Astrocyte of the spinal cord (primary cell): ENCODE data around the gene H1-8.
"Not testable (repeated sequence)": the region's sequence is repeated elsewhere in the genome, so short reads cannot be mapped to it uniquely, and the experiment has no call there.

Experiments used
- DNase-seq: peaks from one replicate; pipeline ENCODE4 v3.0.0; 2011; ENCODE audit warnings: low read depth, low spot score
- H3K4me3 ChIP-seq: 2 replicates; pipeline ENCODE4 v1.5.1; 2011; ENCODE audit warnings: low read depth, mild to moderate bottlenecking, low read length, moderate library complexity
- CTCF ChIP-seq: IDR thresholded peaks from 2 replicates; pipeline ENCODE4 v1.5.1; 2012; ENCODE audit warnings: low read depth, mild to moderate bottlenecking, low read length, inconsistent platforms
- in situ Hi-C: cut with HindIII; loops from 2 replicates; pipeline ENCODE4 v1.10.0; 2017; ENCODE audit warnings: low sequenced_read_pairs

Gene H1-8

GRCh38 chr3:129542747-129543146 lies 228 bp upstream of the H1-8 start:
- no peak for TF ChIP-seq CTCF
- in situ Hi-C loops = no loop called here

GRCh38 chr3:129543999-129544398 lies 1.0 kb downstream of the H1-8 start:
- TF ChIP-seq CTCF = no peak
- in situ Hi-C loops = no loop called here
- DNase-seq = no peak
- no peak overlapping the region for H3K4me3 ChIP-seq

More at GRCh38 chr3:129542747-129543146, 228 bp upstream of the H1-8 start:
- DNase-seq = no peak
- H3K4me3 ChIP-seq = no peak overlapping the region

GRCh38 chr3:129545951-129546350 lies 3.0 kb downstream of the H1-8 start:
- DNase-seq, H3K4me3 ChIP-seq, in situ Hi-C loops: not testable (repeated sequence)

- no peak overlapping the region for H3K4me3 ChIP-seq
- DNase-seq = no peak
- in situ Hi-C loops = no loop called here
- no peak for TF ChIP-seq CTCF
Observed at GRCh38 chr3:129547241-129547640, 4.3 kb downstream of the H1-8 start.

GRCh38 chr3:129548104-129548965 lies 5.4 kb downstream of the H1-8 start:
- DNase-seq = no peak
- no peak overlapping the region for H3K4me3 ChIP-seq
- no peak for TF ChIP-seq CTCF
- in situ Hi-C loops = no loop called here

- no peak for TF ChIP-seq CTCF
- H3K4me3 ChIP-seq = no peak overlapping the region
- peak; percentile 23 for DNase-seq
- in situ Hi-C loops = no loop called here
Observed at GRCh38 chr3:129549006-129549800, 6.2 kb downstream of the H1-8 start.

GRCh38 chr3:129549805-129550204 lies 6.8 kb downstream of the H1-8 start:
- in situ Hi-C loops = no loop called here
- H3K4me3 ChIP-seq = no peak overlapping the region
- DNase-seq = no peak
- no peak for TF ChIP-seq CTCF
